Esophagus muscularis mucosa (tissue), 4 donors: Measurements from ENCODE around the gene DYNLRB1. TPM values are rescaled to one million over a fixed set of nuclear protein-coding genes. Genes with fewer than 3 reads are reported as not detected.

Experiments used
- DNase-seq: peaks from one replicate; pipeline ENCODE4 v3.0.0-alpha.2; 2017; ENCODE audit errors: extremely low spot score
- H3K27ac ChIP-seq, 4 donors: fragments of 200-600 bp; sonication (generic); replicated peaks in 1 of 4; 1 replicate in 3 of 4; 2 replicates in 1 of 4; pipeline ENCODE4 v1.5.1; 2016 to 2019; ENCODE audit warnings: mild to moderate bottlenecking in 1 of 4
- H3K27me3 ChIP-seq, 4 donors: fragments of 200-600 bp; sonication (generic); one replicate each; pipeline versions ENCODE4 v1.5.1 to v1.6.0; 2016 to 2019
- H3K36me3 ChIP-seq, 4 donors: fragments of 200-600 bp; sonication (generic); one replicate each; pipeline ENCODE4 v1.5.1; 2016 to 2019
- H3K4me1 ChIP-seq, 4 donors: fragments of 200-600 bp; sonication (generic); one replicate each; pipeline ENCODE4 v1.5.1; 2016 to 2019
- H3K4me3 ChIP-seq, 4 donors: fragments of 200-600 bp; sonication (generic); 1 replicate in 2 of 4; 2 replicates in 2 of 4; pipeline ENCODE4 v1.5.1; 2016 to 2019; ENCODE audit warnings: mild to moderate bottlenecking in 4 of 4, moderate library complexity in 1 of 4
- H3K9me3 ChIP-seq, 4 donors: fragments of 200-600 bp; sonication (generic); 1 replicate in 3 of 4; 2 replicates in 1 of 4; pipeline ENCODE4 v1.5.1; 2016 to 2019
- EP300 ChIP-seq: sonication (generic); formaldehyde crosslinking; IDR thresholded peaks from one replicate; pipeline ENCODE4 v1.6.1; 2017; ENCODE audit warnings: antibody characterized with exemption
- POLR2A ChIP-seq: fragments of 450-650 bp; IDR thresholded peaks from one replicate; pipeline ENCODE4 v1.6.1; 2017; ENCODE audit warnings: antibody characterized with exemption, moderate library complexity, mild to moderate bottlenecking, low read depth
- POLR2AphosphoS5 ChIP-seq, 2 donors: sonication (generic); formaldehyde crosslinking; IDR thresholded peaks; one replicate each; pipeline ENCODE4 v1.6.1; 2017; ENCODE audit warnings: antibody characterized with exemption in 2 of 2
- WGBS: methylation state at CpG from one replicate; pipeline ENCODE4 v1.1.5; 2018; 5-methylcytosine and 5-hydroxymethylcytosine counted together
- intact Hi-C: fragments of 100-400 bp; cut with DNase I; formaldehyde crosslinking; loops from one replicate; pipeline ENCODE4 v1.15.1; 2023
- total RNA-seq, 4 donors: library from RNA; depleted of rRNA; stranded (reverse); fragments of >200 nt; gene quantifications; one replicate each; pipeline versions ENCODE4 v1.1.0 to v1.2.1, GENCODE V29; 2016
- TF ChIP-seq, protein P1 (sequence below), 3 experiments: fragments of 200-600 bp in 2 of 3; fragments of 450-650 bp in 1 of 3; sonication (generic) in 2 of 3; IDR thresholded peaks; one replicate each; pipeline ENCODE4 v1.5.1; 2017 to 2019; ENCODE audit warnings: antibody characterized with exemption in 3 of 3, mild to moderate bottlenecking in 2 of 3, moderate library complexity in 1 of 3

Gene DYNLRB1
- total RNA-seq, 4 donors from 2014 or later = 152 to 252 (median 191) TPM

GRCh38 chr20:34531608-34532265 lies 15.5 kb downstream of the DYNLRB1 start:
- peaks cover 38 to 98% (median 85%) of the 10 kb centered on the region in 4 donors for H3K36me3 ChIP-seq
- H3K9me3 ChIP-seq = no peaks in the 10 kb centered on the region
- peaks cover 28 to 53% (median 39%) of the 10 kb centered on the region in 4 donors for H3K4me1 ChIP-seq
- H3K4me3 ChIP-seq = no peak overlapping the region
- TF ChIP-seq EP300 = no peak
- TF ChIP-seq POLR2A = no peak
- TF ChIP-seq, protein P1, sequence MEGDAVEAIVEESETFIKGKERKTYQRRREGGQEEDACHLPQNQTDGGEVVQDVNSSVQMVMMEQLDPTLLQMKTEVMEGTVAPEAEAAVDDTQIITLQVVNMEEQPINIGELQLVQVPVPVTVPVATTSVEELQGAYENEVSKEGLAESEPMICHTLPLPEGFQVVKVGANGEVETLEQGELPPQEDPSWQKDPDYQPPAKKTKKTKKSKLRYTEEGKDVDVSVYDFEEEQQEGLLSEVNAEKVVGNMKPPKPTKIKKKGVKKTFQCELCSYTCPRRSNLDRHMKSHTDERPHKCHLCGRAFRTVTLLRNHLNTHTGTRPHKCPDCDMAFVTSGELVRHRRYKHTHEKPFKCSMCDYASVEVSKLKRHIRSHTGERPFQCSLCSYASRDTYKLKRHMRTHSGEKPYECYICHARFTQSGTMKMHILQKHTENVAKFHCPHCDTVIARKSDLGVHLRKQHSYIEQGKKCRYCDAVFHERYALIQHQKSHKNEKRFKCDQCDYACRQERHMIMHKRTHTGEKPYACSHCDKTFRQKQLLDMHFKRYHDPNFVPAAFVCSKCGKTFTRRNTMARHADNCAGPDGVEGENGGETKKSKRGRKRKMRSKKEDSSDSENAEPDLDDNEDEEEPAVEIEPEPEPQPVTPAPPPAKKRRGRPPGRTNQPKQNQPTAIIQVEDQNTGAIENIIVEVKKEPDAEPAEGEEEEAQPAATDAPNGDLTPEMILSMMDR (IDR thresholded peaks at IDR 0.05) = no peak
- no peak for TF ChIP-seq POLR2AphosphoS5 (IDR thresholded peaks at IDR 0.05)
- H3K27ac ChIP-seq = no peak overlapping the region
- intact Hi-C loops = no loop called here
- H3K27me3 ChIP-seq = no peaks in the 10 kb centered on the region
- DNase-seq = no peak
- 86% methylated on average over 8 of the region's 8 CpGs for WGBS

DNA sequence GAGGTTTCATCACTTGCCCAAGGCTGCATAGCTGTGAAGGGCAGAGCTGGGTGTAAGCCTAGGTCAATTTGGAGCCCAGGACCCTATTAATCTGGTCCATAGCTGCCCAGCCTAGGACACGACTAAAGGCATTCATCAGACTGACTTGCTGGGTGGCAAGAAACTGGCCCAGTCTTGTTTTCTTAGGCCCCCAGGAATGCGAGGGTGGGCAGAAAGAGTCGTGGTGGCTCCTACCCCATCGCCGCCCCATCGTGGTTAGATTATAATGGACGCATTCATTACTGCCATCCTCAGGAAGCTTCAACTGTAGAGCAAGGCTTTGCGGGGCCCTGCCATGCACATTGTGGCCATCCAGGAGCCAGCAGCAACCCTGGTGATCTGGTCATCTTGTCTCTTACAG lies 16.1 kb downstream of the DYNLRB1 start:
- DNase-seq = no peak
- Histone ChIP-seq H3K9me3 (no peaks in the 10 kb centered on the region), H3K4me1 (peaks cover 23 to 47% (median 33%) of the 10 kb centered on the region in 4 donors), H3K4me3 (no peak overlapping the region), H3K27ac (no peak overlapping the region), H3K27me3 (no peaks in the 10 kb centered on the region), H3K36me3 (peaks cover 39 to 98% (median 85%) of the 10 kb centered on the region in 4 donors)
- intact Hi-C loops = no loop called here
- 86% methylated on average over 8 of the region's 8 CpGs for WGBS
- TF ChIP-seq EP300 (no peak), POLR2AphosphoS5 (IDR thresholded peaks at IDR 0.05) (no peak), POLR2A (no peak)
- TF ChIP-seq, protein P1 (IDR thresholded peaks at IDR 0.05) = no peak

GRCh38 chr20:34532756-34533155 lies 16.5 kb downstream of the DYNLRB1 start:
- H3K27ac ChIP-seq = no peak overlapping the region
- intact Hi-C loops = no loop called here
- 85% methylated on average over 3 of the region's 7 CpGs for WGBS
- TF ChIP-seq POLR2A = no peak
- no peak for TF ChIP-seq POLR2AphosphoS5 (IDR thresholded peaks at IDR 0.05)
- TF ChIP-seq, protein P1 (IDR thresholded peaks at IDR 0.05) = no peak
- TF ChIP-seq EP300 = no peak
- H3K9me3 ChIP-seq = no peaks in the 10 kb centered on the region
- H3K4me3 ChIP-seq = no peak overlapping the region
- H3K4me1 ChIP-seq = peaks cover 19 to 45% (median 31%) of the 10 kb centered on the region in 4 donors
- H3K36me3 ChIP-seq = peaks cover 42 to 98% (median 85%) of the 10 kb centered on the region in 4 donors
- DNase-seq = no peak
- no peaks in the 10 kb centered on the region for H3K27me3 ChIP-seq

GRCh38 chr20:34534391-34535165 lies 18.4 kb downstream of the DYNLRB1 start:
- Histone ChIP-seq H3K27ac (no peak overlapping the region), H3K9me3 (no peaks in the 10 kb centered on the region), H3K27me3 (no peaks in the 10 kb centered on the region), H3K4me1 (peaks cover 12 to 32% (median 21%) of the 10 kb centered on the region in 4 donors), H3K36me3 (peaks cover 39 to 99% (median 82%) of the 10 kb centered on the region in 4 donors), H3K4me3 (no peak overlapping the region)
- no peak for DNase-seq
- 88% methylated on average over 6 of the region's 15 CpGs for WGBS
- no peak for TF ChIP-seq EP300
- TF ChIP-seq, protein P1 (IDR thresholded peaks at IDR 0.05) = no peak
- no peak for TF ChIP-seq POLR2AphosphoS5 (IDR thresholded peaks at IDR 0.05)
- intact Hi-C loops = no loop called here
